Measurements from ENCODE around the gene CLDND1. TPM values are rescaled to one million over a fixed set of nuclear protein-coding genes. Genes with fewer than 3 reads are reported as not detected.

The CLDND1 gene
- polyA plus RNA-seq, 1 experiment: 73.8 TPM

- ChIA-PET POLR2A (no interaction called here), CTCF (interaction anchor here (0.7 to 1.3 kb wide), 3 partner anchors 18 to 234 kb away, joined by 3 to 4 read pairs (median 3); no protein-coding TSS in a partner anchor)
- no peak overlapping the region for H3K4me3 ChIP-seq (ENCODE audit: low read depth, low read length)
- no peak for TF ChIP-seq CTCF (IDR thresholded peaks at IDR 0.05; ENCODE audit: insufficient read depth, low read depth, low read length)
- H3K27me3 ChIP-seq (ENCODE audit: control insufficient read depth, insufficient read depth, low read length): no peaks in the 10 kb centered on the region
- no peak for DNase-seq (ENCODE audit: low read depth)
- no peaks in the 10 kb centered on the region; the same call in 1 of the 2 replicates for H3K36me3 ChIP-seq (ENCODE audit: control insufficient read depth, insufficient read depth, low read length)
Observed at GRCh38 chr3:98513736-98514135, 9.0 kb downstream of the CLDND1 start.

GRCh38 chr3:98513091-98513511, 9.6 kb downstream of the CLDND1 start:
- ChIA-PET CTCF (interaction anchor here (0.9 to 1.3 kb wide), 2 partner anchors 17 to 84 kb away, joined by 3 to 4 read pairs; no protein-coding TSS in a partner anchor), POLR2A (no interaction called here)
- DNase-seq (ENCODE audit: low read depth): no peak
- TF ChIP-seq CTCF (IDR thresholded peaks at IDR 0.05; ENCODE audit: insufficient read depth, low read depth, low read length): no peak
- Histone ChIP-seq H3K27me3 (ENCODE audit: control insufficient read depth, insufficient read depth, low read length) (no peaks in the 10 kb centered on the region), H3K4me3 (ENCODE audit: low read depth, low read length) (no peak overlapping the region), H3K36me3 (ENCODE audit: control insufficient read depth, insufficient read depth, low read length) (no peaks in the 10 kb centered on the region; the same call in 1 of the 2 replicates)

- no peak for DNase-seq (ENCODE audit: low read depth)
- TF ChIP-seq CTCF (IDR thresholded peaks at IDR 0.05; ENCODE audit: insufficient read depth, low read depth, low read length): no peak
- POLR2A ChIA-PET: no interaction called here
- H3K27me3 ChIP-seq (ENCODE audit: control insufficient read depth, insufficient read depth, low read length): no peaks in the 10 kb centered on the region
- no peak overlapping the region for H3K4me3 ChIP-seq (ENCODE audit: low read depth, low read length)
- CTCF ChIA-PET: interaction anchor here (0.9 kb wide), 1 partner anchor 16 kb away, joined by 3 read pairs; no protein-coding TSS in a partner anchor
- no peaks in the 10 kb centered on the region; the same call in 1 of the 2 replicates for H3K36me3 ChIP-seq (ENCODE audit: control insufficient read depth, insufficient read depth, low read length)
Observed at GRCh38 chr3:98512576-98512975, 10.1 kb downstream of the CLDND1 start.

- no peak for TF ChIP-seq CTCF (IDR thresholded peaks at IDR 0.05; ENCODE audit: insufficient read depth, low read depth, low read length)
- Histone ChIP-seq H3K4me3 (ENCODE audit: low read depth, low read length) (no peak overlapping the region), H3K27me3 (ENCODE audit: control insufficient read depth, insufficient read depth, low read length) (no peaks in the 10 kb centered on the region), H3K36me3 (ENCODE audit: control insufficient read depth, insufficient read depth, low read length) (no peaks in the 10 kb centered on the region; the same call in 1 of the 2 replicates)
- POLR2A ChIA-PET: interaction anchor here (0.7 kb wide), 1 partner anchor 94 kb away, joined by 3 read pairs; no protein-coding TSS in a partner anchor
- CTCF ChIA-PET: interaction anchor here (0.7 to 1.5 kb wide), 2 partner anchors 32 to 796 kb away, joined by 3 to 4 read pairs; no protein-coding TSS in a partner anchor
- DNase-seq (ENCODE audit: low read depth): no peak
Observed at GRCh38 chr3:98508582-98508981, 14.1 kb downstream of the CLDND1 start.

GRCh38 chr3:98504539-98504938, 18.2 kb downstream of the CLDND1 start:
- DNase-seq (ENCODE audit: low read depth): no peak
- H3K27me3 ChIP-seq (ENCODE audit: control insufficient read depth, insufficient read depth, low read length): no peaks in the 10 kb centered on the region
- no peak overlapping the region for H3K4me3 ChIP-seq (ENCODE audit: low read depth, low read length)
- TF ChIP-seq CTCF (IDR thresholded peaks at IDR 0.05; ENCODE audit: insufficient read depth, low read depth, low read length): no peak
- ChIA-PET CTCF (no interaction called here), POLR2A (no interaction called here)
- no peaks in the 10 kb centered on the region; the same call in 1 of the 2 replicates for H3K36me3 ChIP-seq (ENCODE audit: control insufficient read depth, insufficient read depth, low read length)

Data from BJ (cell line).